ENCODE data around the gene ZNF804A.
"Not testable (repeated sequence)": the region's sequence is repeated elsewhere in the genome, so short reads cannot be mapped to it uniquely, and the experiment has no call there.

The ZNF804A gene

GRCh38 chr2:184696644-184697043, 98.3 kb downstream of the ZNF804A start:
- no peak for FAIRE-seq
- DNase-seq (ENCODE audit: extremely low spot score, insufficient read length, low read depth), result no peak

DNA sequence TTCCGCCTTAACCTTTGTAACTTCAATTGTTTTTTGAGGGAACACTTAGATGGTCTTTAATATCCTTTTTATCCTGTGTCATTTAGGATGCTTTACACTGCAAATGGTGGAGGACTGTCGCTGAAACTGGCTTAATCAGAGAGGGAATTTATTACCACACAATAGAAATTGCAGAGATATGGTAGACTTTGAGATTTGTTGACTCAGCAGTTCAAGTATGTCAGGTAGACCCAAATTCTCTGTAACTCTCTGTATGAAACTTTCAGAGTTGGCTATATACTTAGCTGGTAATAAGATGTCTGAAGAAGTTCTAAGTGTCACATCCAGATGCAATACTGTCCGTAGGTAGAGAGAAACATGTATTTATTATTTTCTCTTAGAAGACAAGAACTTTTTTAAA, 100.1 kb downstream of the ZNF804A start:
- no peak for FAIRE-seq
- DNase-seq (ENCODE audit: extremely low spot score, insufficient read length, low read depth), result no peak

DNA sequence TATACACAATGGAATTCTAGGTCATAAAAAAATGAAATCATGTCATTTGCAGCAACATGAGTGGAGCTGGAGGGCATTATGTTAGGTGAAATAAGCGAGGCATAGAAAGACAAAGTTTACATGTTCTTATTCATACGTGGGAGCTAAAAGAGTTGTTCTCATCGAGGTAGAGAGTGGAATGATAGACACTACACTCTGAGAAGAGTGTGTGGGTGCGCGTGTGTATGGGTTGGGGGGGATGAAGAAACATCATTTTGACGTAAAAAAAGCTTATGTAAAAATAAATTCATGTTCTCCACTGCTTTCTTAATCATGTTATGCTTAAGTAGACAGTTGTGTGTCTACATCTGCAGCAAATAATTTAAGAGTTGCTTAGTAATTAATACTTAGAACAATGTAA, 123.6 kb downstream of the ZNF804A start:
- DNase-seq (ENCODE audit: extremely low spot score, insufficient read length, low read depth) (no peak), FAIRE-seq (no peak)

- FAIRE-seq (no peak), DNase-seq (ENCODE audit: extremely low spot score, insufficient read length, low read depth) (no peak)
Measured at GRCh38 chr2:184727813-184728212, 129.5 kb downstream of the ZNF804A start.

DNA sequence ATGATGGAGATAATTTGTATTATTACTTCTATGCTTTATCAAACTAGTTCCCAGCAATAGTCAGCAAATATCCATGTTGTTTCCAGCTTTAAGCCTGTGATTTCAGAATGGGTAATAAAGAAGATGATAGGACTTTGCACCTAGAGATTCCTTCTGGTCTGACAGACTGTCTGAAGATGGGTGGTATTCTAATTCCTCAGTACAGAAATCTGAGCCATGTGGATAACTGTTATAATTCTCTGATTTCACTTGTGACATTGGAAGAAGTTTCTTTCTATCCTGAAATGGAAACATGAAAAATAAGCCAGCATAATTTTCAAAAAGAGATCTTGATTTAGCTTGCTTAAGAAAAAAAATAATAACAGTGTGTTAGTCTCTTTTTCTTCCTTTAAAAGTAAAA, 130.1 kb downstream of the ZNF804A start:
- FAIRE-seq (no peak), DNase-seq (ENCODE audit: extremely low spot score, insufficient read length, low read depth) (no peak)

DNA sequence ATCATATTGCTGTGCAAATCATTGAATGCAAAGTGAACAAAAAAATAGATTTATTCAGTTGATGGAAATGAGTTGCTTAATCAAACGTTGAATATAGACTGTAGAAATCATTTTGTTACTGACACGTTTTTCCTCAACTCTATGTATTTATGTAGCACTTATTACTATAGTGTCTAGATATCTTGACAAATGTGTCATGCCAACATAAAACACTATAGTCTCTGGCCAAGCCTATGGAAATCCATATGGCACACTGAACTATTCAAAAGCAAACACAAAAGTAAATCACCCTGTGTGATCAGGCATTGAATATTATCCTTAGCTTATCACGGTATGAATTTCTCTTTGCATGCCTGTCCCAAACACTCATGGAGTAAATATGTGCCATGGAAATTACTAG, 131.3 kb downstream of the ZNF804A start:
- no peak for FAIRE-seq

GRCh38 chr2:184730288-184730687, 132.0 kb downstream of the ZNF804A start:
- FAIRE-seq (no peak), DNase-seq (ENCODE audit: extremely low spot score, insufficient read length, low read depth) (no peak)

More for the DNA sequence above, 131.3 kb downstream of the ZNF804A start:
- no peak for DNase-seq (ENCODE audit: extremely low spot score, insufficient read length, low read depth)

DNA sequence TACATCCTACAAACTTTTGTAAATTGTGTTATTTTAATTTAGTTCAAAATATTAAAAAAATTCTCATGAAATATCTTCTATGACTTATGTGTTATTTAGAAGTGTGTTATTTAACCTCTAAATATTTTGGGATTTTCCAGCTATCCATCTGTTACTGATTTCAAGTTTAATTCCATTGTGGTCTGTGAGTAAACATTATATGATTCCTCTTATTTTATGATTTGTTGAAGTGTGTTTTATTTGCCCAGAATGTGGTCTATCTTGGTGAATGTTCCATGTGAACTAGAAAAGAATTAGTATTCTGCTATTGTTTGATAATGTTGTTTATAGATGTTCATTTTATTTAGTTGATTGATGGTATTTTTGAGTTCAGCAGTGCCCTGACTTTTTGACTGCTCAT, 136.0 kb downstream of the ZNF804A start:
- DNase-seq (ENCODE audit: extremely low spot score, insufficient read length, low read depth), result no peak
- FAIRE-seq, result no peak

DNA sequence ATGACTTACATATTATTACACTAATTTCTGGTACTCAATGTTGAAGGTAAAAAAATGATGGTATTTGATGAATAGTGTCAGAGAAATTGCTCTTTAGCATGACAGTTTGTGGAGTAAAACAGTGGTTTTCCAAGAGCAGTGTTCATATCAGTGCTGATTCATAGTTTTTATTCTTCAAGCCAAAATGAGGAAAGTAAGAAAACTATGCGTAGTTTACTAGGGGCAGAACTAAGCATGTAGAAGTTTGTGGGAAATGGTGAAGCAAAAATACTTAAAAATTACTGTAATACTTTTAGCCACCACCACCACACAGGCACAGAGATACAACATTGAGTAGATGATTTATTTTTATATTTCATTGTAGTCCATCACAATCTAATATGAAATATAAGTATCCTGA, 137.3 kb downstream of the ZNF804A start:
- DNase-seq (ENCODE audit: extremely low spot score, insufficient read length, low read depth) (no peak), FAIRE-seq (no peak)

- DNase-seq (ENCODE audit: extremely low spot score, insufficient read length, low read depth) (no peak), FAIRE-seq (no peak)
Measured at GRCh38 chr2:184743096-184743495, 144.8 kb downstream of the ZNF804A start.

GRCh38 chr2:184756161-184756560, 157.8 kb downstream of the ZNF804A start:
- no peak for FAIRE-seq

DNA sequence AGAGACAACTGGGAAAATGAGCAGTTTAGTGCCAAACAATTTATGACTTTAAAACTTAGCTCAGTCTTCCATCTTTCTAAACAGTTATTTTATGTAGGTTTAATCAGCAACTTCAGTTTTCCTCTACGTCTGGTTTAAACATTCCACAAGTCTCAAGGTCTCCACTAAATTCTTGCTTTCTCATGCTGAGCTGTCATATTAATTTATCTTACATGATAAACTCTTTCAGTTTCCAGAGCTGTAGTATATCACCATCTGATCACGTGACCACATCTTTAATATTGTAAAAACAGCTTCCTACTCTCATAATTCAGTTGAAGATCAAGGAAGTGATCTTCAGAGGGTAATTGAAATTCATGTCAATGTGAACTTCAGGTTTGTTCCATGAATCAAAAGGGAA, 158.6 kb downstream of the ZNF804A start:
- DNase-seq (ENCODE audit: extremely low spot score, insufficient read length, low read depth) (no peak), FAIRE-seq (no peak)

More at GRCh38 chr2:184756161-184756560, 157.8 kb downstream of the ZNF804A start:
- no peak for DNase-seq (ENCODE audit: extremely low spot score, insufficient read length, low read depth)

DNA sequence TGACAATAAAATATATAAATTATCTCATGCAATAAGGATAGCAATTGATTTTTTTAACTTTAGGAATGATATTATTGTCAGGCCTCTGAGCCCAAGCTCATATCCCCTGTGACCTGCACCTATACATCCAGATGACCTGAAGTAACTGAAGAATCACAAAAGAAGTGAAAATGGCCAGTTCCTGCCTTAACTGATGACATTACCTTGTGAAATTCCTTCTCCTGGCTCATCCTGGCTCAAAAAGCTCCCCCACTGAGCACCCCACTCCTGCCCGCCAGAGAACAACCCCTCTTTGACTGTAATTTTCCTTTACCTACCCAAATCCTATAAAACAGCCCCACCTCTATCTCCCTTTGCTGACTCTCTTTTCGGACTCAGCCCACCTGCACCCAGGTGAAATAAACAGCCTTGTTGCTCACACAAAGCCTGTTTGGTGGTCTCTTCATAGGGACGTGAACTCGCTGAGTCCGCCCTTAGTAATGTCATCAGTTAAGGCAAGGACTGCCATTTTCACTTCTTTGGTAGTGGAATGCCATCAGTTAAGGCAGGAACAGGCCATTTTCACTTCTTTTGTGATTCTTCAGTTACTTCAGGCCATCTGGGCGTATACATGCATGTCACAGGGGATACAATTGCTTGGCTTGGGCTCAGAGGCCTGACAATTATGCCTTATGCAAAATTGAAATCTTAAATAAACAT, 161.4 kb downstream of the ZNF804A start:
- not testable (repeated sequence) for FAIRE-seq; DNase-seq (ENCODE audit: extremely low spot score, insufficient read length, low read depth)

- FAIRE-seq, result no peak
- DNase-seq (ENCODE audit: extremely low spot score, insufficient read length, low read depth), result no peak
Measured at GRCh38 chr2:184760931-184761330, 162.6 kb downstream of the ZNF804A start.

DNA sequence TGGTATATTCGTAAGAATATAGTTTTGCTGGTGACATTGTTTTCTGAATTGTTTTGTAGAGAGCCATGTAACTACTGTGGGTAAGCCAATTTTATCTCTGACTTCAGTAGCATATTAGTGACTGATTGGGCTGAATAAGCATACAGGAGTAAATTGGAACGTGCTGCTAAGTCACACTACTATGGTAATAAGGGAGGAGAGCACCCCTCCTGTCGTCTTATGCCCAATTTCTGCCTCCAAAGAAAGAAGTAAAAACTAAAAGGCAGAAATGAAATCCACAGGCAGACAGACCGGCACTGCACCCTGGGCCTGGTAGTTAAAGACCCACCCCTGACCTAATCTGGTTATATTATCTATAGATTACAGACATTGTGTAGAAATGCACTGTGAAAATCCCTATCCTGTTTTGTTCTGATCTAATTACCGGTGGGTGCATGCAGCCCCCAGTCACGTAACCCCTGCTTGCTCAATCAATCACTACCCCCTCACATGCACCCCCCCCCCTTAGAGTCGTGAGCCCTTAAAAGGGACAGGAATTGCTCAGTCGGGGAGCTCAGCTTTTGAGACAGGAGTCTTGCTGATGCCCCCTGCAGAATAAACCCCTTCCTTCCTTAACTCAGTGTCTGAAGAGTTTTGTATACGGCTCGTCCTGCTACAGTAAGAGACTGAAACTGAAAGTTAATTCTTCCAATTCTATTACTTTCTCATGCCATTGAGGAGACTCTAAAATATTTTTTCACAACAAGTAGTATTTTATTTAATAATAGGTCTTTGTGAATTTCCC, 167.0 kb downstream of the ZNF804A start:
- DNase-seq (ENCODE audit: extremely low spot score, insufficient read length, low read depth) (no peak), FAIRE-seq (no peak)

- FAIRE-seq (no peak), DNase-seq (ENCODE audit: extremely low spot score, insufficient read length, low read depth) (no peak)
Measured at GRCh38 chr2:184767059-184767458, 168.7 kb downstream of the ZNF804A start.

DNA sequence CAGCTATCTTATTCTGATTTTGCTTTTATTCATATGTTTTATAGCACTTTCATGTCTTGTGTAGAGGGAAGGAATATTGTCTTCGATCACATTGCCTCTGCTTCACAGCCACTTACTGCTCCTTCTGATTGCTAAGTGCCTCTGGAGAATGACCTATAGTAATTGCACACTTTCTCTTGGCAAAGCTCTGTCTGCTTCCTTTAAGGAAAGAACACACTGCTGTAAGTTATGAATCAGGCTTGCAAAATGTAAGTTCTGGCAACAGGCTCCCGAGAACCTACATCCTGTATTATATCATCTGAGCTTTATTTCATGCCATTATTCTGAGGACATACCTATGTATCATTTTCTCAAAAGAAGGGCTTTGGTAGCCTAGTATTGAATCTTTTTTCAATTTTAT, 170.7 kb downstream of the ZNF804A start:
- no peak for DNase-seq (ENCODE audit: extremely low spot score, insufficient read length, low read depth)
- FAIRE-seq, result no peak

DNA sequence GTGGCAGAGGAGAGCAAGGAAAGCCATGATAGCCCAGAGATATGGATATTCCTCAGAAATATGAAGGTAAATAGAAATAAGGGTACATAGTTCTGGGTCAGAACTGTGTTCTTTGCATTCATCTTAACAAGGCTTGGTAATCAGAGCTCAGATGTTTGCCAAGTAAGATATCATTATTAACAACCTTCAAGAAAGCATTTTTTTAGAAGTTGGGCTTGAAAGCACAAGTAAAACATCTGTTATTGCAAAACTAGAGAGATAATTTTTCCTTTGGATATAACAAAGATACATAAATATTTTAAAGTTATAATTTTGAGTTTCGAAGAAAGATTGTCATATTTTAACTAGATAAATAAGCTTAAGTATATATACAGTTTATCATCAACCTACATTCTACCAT, 171.4 kb downstream of the ZNF804A start:
- FAIRE-seq, result no peak
- no peak for DNase-seq (ENCODE audit: extremely low spot score, insufficient read length, low read depth)

GRCh38 chr2:184779777-184780176, 181.4 kb downstream of the ZNF804A start:
- no peak for FAIRE-seq

GRCh38 chr2:184780384-184780783, 182.1 kb downstream of the ZNF804A start:
- no peak for DNase-seq (ENCODE audit: extremely low spot score, insufficient read length, low read depth)
- FAIRE-seq, result no peak

More at GRCh38 chr2:184779777-184780176, 181.4 kb downstream of the ZNF804A start:
- DNase-seq (ENCODE audit: extremely low spot score, insufficient read length, low read depth), result no peak

GRCh38 chr2:184780944-184781343, 182.6 kb downstream of the ZNF804A start:
- no peak for FAIRE-seq

More at GRCh38 chr2:184780944-184781343, 182.6 kb downstream of the ZNF804A start:
- DNase-seq (ENCODE audit: extremely low spot score, insufficient read length, low read depth), result no peak
